GM21723 (cell line): Measurements from ENCODE around the gene RARA.
A peak's percentile ranks its signal among the peaks of the same experiment; 100 is the strongest.
"Not testable (repeated sequence)": the region's sequence is repeated elsewhere in the genome, so short reads cannot be mapped to it uniquely, and the experiment has no call there.

Source experiments
- ATAC-seq: cut with Tn5 transposase; IDR thresholded peaks from one replicate; pipeline ENCODE4 v1.9.1; 2021; ENCODE audit warnings: mild to moderate bottlenecking, moderate library complexity; ENCODE audit not compliant: unreplicated experiment

Gene RARA

GRCh38 chr17:40355804-40356758 lies 47.1 kb downstream of the RARA start:
- no peak for ATAC-seq

GRCh38 chr17:40356990-40357881 lies 48.3 kb downstream of the RARA start:
- no peak for ATAC-seq

GRCh38 chr17:40358323-40359038 lies 49.5 kb downstream of the RARA start:
- ATAC-seq = no peak

DNA sequence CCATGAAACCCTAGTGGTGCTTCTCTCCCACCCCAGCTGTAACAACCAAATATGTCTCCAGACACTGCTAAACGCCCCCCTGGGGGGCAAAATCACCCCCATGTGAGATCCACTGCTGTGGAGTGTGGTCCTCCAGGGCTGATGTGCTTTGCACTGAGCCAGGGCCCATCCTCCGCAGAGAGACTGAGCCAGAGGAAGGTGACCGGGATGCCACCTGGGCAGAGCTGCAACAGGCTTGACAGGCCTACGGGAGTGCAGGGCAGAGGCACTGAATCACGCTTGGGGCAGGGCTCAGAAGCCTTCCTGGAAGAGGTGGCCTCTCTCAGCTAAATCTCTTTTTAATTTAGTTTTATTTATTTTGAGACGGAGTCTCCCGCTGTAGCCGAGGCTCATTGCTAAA lies 51.1 kb downstream of the RARA start:
- no peak for ATAC-seq

DNA sequence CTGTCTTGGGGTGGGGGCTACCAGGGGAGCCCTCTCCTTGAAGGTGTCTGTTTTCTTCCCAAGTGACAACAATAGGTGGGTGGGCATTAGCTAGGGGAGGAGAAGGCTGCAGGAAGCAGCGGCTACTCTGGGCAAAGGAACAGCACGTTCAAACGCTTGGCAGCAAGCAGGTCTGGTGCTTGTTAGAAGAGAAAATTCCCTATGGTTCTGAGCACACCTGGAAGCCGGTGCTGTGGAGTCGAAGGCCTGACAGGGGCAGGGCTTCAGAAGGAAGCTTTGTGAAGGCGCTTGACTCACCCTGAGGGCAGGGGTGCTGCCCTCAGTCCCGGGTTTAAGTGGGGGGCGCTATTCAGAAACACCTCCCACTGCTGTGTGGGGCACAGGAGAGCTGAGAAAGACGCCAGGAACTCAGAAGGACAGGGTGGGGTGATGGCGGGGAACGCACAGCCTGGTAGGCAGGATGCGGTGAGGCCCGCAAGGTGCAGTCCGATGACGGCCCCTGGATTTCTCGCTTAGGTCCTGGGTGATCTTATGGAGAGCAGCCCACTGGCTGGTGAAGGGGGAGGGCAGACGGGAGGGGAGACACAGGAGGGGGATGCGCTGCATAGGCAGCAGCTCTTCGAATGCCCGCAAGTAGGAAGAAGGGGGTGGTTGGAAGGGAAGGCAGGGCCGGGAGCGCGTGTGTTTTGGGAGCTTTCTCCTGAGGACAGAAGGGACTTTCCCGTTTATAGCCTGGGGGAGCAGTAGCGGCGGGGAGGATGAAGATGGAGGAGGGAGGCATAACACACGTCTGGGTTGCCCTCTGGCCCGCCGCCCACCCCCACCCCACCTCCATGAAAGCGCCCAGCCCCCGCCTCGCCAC lies 52.3 kb downstream of the RARA start:
- ATAC-seq = no peak

DNA sequence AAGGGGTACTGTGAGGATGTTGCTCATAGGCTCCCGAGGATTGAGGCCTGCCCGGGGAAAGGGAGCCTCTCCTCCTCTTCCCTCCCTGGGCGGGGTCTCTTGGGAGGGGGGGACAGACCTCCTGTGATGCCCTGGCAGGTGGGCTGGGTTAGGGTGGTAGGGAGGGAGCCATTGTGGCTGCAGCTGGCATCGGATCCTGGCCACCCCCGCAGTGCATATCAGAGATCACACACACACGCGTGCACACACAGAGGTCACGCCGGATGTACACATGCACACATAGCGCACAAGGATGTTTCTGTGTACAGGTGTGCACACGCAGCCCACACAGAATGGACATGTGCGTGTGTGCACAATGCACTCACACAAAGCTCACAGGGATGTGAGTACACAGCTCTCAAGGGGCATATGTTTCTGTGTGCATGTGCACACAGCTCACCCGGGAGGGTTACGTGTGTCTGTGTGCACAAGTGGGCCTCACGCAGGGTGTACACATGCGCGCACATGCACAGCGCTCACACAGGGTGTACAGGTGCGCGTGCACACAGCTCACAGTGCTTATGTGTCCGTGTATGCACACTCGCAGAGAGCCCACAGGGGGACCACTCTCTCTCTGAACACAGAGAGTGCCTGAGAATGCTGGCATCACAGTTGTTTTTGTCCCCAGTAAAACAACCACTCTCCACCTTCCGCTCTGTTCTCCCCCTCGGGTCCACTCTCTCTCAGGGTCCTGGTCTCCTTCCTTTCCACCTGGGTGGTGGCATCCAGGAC lies 53.1 kb downstream of the RARA start:
- ATAC-seq = no peak

- peak; percentile 64 for ATAC-seq
These were observed 53.7 kb downstream of the RARA start for GRCh38 chr17:40362696-40363110.

DNA sequence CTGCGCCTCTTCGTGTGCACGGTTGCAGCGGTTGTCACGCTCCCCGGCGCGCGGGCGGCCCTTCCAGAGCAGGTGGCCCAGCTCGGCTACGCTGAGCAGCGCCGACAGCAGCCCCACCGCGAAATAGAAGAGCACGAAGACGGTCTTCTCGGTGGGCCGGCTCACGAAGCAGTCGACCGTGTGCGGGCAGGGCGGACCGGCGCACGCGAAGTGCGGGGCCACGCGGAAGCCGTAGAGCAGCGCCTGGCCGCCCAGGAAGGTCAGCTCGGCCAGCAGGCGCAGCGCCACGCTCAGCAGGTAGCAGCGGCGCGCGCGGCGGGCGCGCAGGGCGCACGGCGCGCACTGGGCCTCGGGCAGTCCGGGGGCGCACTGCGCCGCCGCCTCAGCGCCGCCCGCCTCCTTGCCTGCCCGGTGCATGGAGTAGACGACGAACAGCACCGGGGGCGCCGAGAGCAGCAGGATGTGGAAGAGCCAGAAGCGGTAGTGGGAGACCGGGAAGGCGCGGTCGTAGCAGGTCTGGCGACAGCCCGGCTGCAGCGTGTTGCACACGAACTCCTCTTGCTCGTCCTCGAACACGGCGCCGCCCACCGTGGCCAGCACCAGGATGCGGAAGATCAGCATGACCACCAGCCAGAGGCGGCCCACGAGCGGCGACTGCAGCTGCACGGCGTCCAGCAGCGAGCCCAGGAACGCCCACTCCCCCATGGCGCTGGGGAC lies 54.3 kb downstream of the RARA start:
- ATAC-seq = peak; percentile 15

- ATAC-seq = no peak
These were observed 55.3 kb downstream of the RARA start, which contains the start of gene GJD3 for GRCh38 chr17:40364121-40364861. TSS of gene GJD3 (minus strand) at chr17:40364737. CDS start at chr17:40363815, 922 bp downstream.

- ATAC-seq = no peak
These were observed 55.9 kb downstream of the RARA start for GRCh38 chr17:40364906-40365305.

DNA sequence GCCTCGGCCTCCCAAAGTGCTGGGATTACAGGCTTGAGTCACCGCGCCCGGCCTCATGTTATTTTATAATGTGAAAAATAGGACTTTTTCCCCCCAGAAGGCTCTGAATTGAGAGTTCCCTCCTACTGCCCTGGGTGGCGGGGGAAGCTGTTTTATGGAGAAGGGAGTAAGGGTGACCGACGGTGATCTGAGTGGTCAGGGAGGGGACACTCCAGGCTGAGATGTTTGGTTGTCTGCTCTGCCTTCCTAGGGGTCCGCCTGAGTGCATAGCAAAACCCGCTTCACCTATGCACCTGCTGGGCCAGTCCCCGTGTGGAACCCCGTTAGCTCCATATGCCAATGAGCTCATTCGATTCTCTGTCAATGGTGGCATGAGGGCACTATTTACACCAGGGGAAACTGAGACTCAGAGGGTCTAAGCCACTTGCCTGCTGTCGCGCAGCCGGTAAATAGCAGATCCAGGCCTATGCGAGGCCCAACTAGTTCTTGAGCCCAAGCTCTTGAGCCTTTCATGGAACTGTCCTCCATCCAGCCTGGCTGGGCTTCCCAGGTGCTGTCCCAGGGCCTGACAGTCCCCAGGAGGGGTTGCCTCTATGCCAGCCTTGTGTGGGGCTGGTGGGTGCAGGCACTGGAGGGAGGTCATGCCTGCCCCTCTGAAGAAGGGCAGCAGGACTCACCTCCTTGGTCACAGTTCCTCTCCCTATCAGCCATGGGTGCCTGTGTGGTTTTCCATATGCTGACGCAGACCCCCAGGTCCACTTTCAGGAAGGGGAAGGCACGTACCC lies 57.3 kb downstream of the RARA start:
- ATAC-seq = no peak

DNA sequence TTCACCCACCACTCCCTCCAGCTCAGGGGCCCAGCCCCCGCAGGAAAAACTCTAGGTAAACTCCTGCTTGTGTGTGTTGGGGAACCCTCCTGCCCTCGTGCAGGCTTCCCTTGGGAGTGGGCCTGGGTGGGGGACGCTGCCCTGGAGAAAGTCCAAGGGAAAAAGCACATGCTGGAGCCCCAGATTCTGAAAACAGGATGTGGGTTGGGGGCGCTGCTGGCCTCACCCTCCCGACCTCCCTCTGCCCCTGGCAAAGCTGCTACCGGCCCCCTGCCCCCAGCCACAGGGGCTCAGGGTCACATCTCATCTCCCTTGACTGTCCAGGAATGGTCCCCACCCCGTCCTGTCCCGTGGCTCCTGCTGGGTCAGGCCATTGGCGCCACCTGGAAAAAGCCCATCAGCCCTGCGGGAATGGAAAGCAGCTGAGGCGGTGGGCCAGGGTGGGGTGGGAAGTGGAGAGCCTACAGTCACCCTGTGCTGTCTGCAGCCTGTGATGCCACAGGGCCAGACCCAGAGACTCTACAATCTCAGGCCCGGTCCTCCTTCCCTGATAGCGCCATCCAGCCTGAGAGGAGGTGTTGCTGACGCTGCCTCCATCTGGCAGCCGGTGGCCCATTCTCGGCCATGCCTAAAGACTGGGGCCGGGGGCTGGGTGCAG lies 58.0 kb downstream of the RARA start:
- ATAC-seq = no peak

GRCh38 chr17:40367728-40368127 lies 58.7 kb downstream of the RARA start:
- not testable (repeated sequence) for ATAC-seq

DNA sequence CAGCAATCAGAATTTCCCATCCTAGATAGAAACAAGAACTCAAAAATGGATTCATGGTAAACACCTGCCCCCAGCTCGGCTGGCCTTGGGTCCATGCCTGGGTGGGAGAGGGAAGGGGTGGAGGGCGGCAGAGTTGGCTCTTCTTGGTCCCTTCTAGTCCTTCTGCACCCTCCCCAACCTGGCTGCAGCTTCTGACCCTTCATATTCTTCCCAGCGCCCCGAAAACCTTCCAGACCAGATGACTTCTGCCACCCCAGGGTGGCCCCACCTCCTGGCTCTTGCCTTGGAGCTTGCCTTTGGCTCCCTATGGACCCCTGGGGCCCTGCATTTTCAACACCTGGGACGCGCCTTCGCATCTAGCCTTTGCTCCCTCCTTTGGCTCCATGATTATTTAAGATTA lies 60.9 kb downstream of the RARA start:
- no peak for ATAC-seq

- no peak for ATAC-seq
These were observed 62.4 kb downstream of the RARA start for GRCh38 chr17:40371261-40371929.

GRCh38 chr17:40372031-40372430 lies 63.1 kb downstream of the RARA start:
- ATAC-seq = no peak
